NCI-H1694 (cell line): ENCODE results near the gene CHCT1.
"Not testable (repeated sequence)": the region's sequence is repeated elsewhere in the genome, so short reads cannot be mapped to it uniquely, and the experiment has no call there.

Experiments
- DNase-seq: peaks from one replicate; lab custom pipeline; 2025; lab: John Stamatoyannopoulos, UW

CHCT1 gene

GRCh38 chr17:60422162-60422665, at the start of gene CHCT1:
CHCT1 (plus strand) TSS chr17:60422489; CDS start chr17:60422593, 104 bp downstream.
- DNase-seq = no peak

- no peak for DNase-seq
Observed at GRCh38 chr17:60372790-60373483, 49.4 kb upstream of the CHCT1 start.

- not testable (repeated sequence) for DNase-seq
Observed at GRCh38 chr17:60378187-60378586, 44.1 kb upstream of the CHCT1 start.

DNA sequence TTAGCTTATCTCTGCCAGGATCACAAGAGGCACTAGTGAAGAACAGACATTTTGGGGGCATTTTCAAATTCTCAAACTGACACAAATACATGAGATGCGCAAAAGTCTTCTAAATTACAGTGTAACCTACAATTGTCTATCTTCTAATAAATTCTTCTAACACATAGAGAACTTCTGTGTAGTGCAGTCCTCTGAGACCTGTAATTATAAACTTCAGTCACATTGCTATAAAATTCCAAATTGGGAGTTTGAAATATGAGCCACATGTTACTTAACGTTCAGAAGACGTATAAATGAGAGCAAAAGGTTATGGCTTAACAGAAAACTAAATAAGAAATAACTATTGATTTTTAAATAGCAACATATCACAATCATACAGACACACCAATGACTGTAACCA, 42.8 kb upstream of the CHCT1 start:
- not testable (repeated sequence) for DNase-seq

DNA sequence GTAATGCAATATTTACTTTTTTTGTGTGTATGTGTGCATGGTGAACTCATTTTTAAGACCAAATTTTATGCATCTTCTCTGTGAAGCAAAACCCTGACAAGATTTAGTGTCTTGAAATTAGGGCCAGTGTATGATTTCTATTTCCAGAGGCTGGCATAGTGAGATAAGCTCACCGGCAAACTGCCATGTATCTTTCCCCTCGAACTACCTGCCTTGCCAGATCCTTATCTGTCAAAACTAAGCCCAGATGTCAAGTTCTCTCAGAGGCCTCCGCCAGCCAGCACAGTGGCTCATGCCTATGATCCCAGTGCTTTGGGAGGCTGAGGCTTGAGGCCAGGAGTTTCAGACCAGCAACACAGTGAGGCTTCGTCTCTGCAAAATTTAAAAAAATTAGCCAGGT, 40.3 kb upstream of the CHCT1 start:
- no peak for DNase-seq

- DNase-seq = no peak
Observed at GRCh38 chr17:60383379-60383778, 38.9 kb upstream of the CHCT1 start.

GRCh38 chr17:60384921-60385320, 37.4 kb upstream of the CHCT1 start:
- DNase-seq = not testable (repeated sequence)

GRCh38 chr17:60386147-60387058, 35.9 kb upstream of the CHCT1 start:
- no peak for DNase-seq

- DNase-seq = no peak
Observed at GRCh38 chr17:60387666-60388065, 34.6 kb upstream of the CHCT1 start.

DNA sequence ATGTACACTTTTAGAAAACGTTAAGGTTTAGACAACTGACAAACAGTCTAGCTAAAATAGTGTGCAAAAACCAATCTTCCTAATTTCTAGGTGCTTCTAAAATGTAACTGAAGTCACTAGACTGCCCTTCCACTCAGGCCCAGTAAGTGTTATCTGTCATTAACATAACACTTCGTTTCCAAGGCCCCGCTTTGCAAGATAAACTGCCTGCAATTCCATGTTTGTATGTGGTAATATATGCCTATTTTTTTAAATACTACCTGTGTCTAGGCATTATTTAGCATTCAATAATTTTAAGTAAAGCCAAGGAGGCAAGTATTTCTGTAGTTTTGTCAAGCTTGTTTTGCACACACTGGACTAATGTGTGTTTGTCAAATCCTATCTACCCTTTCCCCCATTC, 33.5 kb upstream of the CHCT1 start:
- no peak for DNase-seq

- DNase-seq = no peak
Observed at GRCh38 chr17:60390186-60390585, 32.1 kb upstream of the CHCT1 start.

- DNase-seq = no peak
Observed at GRCh38 chr17:60390925-60391470, 31.3 kb upstream of the CHCT1 start.

GRCh38 chr17:60391471-60392041, 30.7 kb upstream of the CHCT1 start:
- DNase-seq = no peak

DNA sequence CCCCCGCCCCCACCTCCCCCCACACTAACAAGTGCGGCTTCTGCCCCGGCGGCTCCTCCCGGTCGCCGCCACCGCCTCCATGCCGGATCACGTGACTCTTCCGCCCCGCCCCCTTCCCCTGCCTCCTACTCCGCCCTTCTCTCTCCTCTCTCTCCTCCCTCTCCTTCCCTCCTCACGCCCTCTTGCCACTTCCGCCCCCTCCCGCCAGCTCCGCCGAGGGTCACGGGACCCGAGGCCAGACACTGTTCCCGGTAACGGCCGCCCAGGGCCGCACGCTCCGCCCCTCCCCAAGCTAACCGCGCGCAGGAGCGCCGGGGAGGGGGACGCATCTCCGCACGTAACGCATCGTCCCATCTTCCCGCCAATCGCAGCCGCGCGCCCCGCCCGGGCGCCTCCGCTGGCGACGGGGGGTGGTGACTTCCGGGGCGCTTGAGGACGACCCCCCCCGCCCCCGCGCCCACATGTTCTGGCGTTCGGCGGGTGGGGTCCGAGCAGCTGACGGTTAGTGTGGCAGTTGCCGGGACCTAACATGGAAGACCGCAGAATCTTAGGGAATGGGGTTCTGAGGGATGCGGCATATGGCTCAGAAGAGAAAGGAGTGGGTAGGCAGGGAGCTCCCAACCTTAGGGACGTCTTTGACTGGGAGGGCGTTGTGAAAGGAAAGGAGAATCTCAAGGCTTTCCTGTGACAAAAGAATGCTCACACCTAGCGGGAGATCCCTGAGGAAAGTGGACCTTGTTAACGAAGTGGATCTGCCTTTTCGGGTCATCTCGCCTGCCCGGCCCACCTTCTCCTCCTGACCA, 30.0 kb upstream of the CHCT1 start, which contains the start of gene USP32:
TSS of gene USP32 (minus strand) at position 92 of the 803 bp plus-strand sequence. CDS start 194 bp downstream, outside the sequence.
- DNase-seq = peak; percentile 96

- DNase-seq = no peak
Observed at GRCh38 chr17:60392845-60393702, 29.2 kb upstream of the CHCT1 start.

DNA sequence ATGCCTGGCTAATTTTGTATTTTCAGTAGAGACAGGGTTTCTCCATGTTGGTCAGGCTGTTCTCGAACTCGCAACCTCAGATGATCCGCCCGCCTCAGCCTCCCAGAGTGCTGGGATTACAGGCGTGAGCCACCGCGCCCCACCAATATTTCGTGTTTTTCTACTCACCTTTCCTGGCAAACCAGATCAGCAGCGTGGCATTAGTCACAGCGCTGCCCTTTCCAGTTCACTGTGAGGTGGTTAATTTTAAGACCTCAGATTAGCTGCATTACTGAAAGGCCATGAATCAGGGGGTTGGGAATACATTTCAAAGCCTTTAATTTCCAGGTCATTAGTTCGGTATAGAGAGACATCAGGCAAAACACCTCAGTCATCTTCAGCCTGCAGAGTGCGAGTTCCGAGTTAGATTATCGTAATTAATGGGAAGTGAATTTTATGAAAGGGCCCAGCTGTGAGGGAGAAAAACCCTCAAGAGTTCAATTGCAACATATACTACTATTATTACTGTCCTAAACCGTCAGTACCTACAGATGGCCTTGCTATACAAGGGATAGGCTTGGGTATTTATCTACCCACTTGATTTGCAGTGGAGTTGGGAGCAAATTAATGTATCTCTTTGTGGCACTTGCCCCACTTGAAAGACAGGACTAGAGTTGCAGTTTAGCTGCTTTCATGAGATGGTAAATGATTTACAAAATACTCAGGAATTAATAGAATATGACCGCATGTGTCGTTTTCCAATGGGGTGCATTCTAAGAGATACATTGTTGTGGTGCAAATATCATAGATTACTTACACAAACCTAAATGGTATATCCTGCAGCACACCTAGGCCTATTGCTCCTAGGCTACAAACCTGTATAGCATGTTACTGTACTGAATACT, 28.2 kb upstream of the CHCT1 start:
- DNase-seq = no peak

DNA sequence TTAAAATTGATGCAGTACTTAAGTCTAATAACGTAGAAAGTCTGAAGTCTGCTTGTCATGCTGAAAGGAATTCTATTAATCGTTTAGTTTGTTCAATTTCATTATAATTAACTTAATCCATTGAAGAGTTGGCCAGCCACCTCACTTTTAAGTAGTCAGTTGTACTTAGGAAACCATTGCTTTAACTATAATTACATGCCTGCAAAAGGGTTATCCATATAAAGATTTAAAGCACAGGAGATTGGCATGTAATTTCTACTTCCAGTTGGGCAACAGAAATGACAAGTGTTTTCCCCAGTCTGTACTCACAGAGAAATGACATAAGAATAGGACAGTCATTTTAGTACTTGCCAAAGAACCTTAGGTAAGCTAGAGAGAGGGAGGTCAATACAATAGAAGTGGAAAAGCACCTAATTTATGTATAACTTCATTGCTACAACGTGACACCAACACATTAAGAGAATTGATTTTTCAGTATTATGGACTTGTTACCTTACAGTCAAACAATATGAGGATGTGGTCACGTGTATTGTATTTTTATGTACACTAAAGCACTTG, 26.7 kb upstream of the CHCT1 start:
- DNase-seq = no peak

- no peak for DNase-seq
Observed at GRCh38 chr17:60396412-60396811, 25.9 kb upstream of the CHCT1 start.
